Neural cell (in vitro differentiated cells): ENCODE results near the gene CNTNAP2. TPM values are rescaled to one million over a fixed set of nuclear protein-coding genes. Genes with fewer than 3 reads are reported as not detected.

Source experiments
- H2AFZ ChIP-seq: fragments of 200-600, 300-800 bp; sonication (generic), shearing (Covaris generic); 2 replicates; pipeline ENCODE4 v1.6.0; 2014; ENCODE audit warnings: low read depth, mild to moderate bottlenecking, antibody characterized with exemption, low read length, moderate library complexity
- H3F3A ChIP-seq: fragments of 200-600 bp; shearing (Covaris generic); 2 replicates; pipeline ENCODE4 v1.6.1; 2016; ENCODE audit warnings: mild to moderate bottlenecking, moderate library complexity, mixed read lengths, antibody characterized with exemption, low read length; ENCODE audit not compliant: insufficient read depth, poor library complexity, severe bottlenecking
- H3K27ac ChIP-seq: fragments of 200-600, 300-800 bp; sonication (generic), shearing (Covaris generic); 2 replicates; pipeline ENCODE4 v1.5.1; 2014; ENCODE audit warnings: mild to moderate bottlenecking, low read length, moderate library complexity
- H3K27me3 ChIP-seq: fragments of 300-800, 200-600 bp; sonication (generic), shearing (Covaris generic); 2 replicates; pipeline ENCODE4 v1.6.0; 2014; ENCODE audit warnings: mild to moderate bottlenecking, low read depth, low read length, moderate library complexity; ENCODE audit not compliant: insufficient read depth
- H3K36me3 ChIP-seq: fragments of 300-800, 200-600 bp; sonication (generic), shearing (Covaris generic); 2 replicates; pipeline ENCODE4 v1.5.1; 2014; ENCODE audit warnings: mild to moderate bottlenecking, antibody characterized with exemption, low read length, moderate library complexity; ENCODE audit not compliant: insufficient read depth
- H3K4me2 ChIP-seq: fragments of 300-800, 200-600 bp; sonication (generic), shearing (Covaris generic); 2 replicates; pipeline ENCODE4 v1.6.0; 2014; ENCODE audit warnings: mild to moderate bottlenecking, low read length
- H3K4me3 ChIP-seq: fragments of 300-800, 200-600 bp; sonication (generic), shearing (Covaris generic); 2 replicates; pipeline ENCODE4 v1.5.1; 2014; ENCODE audit warnings: mild to moderate bottlenecking, low read length, moderate library complexity
- H3K79me2 ChIP-seq: fragments of 200-600 bp; shearing (Covaris generic); replicated peaks from 2 replicates; pipeline ENCODE4 v1.6.0; 2014; ENCODE audit warnings: mild to moderate bottlenecking, low read length, moderate library complexity; ENCODE audit not compliant: insufficient read depth
- H3K9ac ChIP-seq: fragments of 300-800, 200-600 bp; sonication (generic), shearing (Covaris generic); 2 replicates; pipeline ENCODE4 v1.6.1; 2016; ENCODE audit warnings: mild to moderate bottlenecking, low read length, mixed read lengths
- H3K9me2 ChIP-seq: fragments of 200-600 bp; shearing (Covaris generic); 2 replicates; pipeline ENCODE4 v1.6.1; 2016; ENCODE audit warnings: mild to moderate bottlenecking, low read length, mixed read lengths; ENCODE audit not compliant: insufficient read depth
- H3K9me3 ChIP-seq: fragments of 200-600, 300-800 bp; sonication (generic), shearing (Covaris generic); 2 replicates; pipeline ENCODE4 v1.6.1; 2016; ENCODE audit warnings: mild to moderate bottlenecking, mixed run types, low read length, moderate library complexity, mixed read lengths
- H4K20me1 ChIP-seq: fragments of 200-600 bp; shearing (Covaris generic); 2 replicates; pipeline ENCODE4 v1.6.1; 2016; ENCODE audit warnings: mild to moderate bottlenecking, mixed run types; ENCODE audit not compliant: insufficient read depth
- CTCF ChIP-seq: fragments of 450-650 bp; IDR thresholded peaks from 2 replicates; pipeline ENCODE4 v1.5.1; 2014; ENCODE audit warnings: antibody characterized with exemption, mild to moderate bottlenecking, moderate library complexity; ENCODE audit not compliant: poor library complexity, severe bottlenecking
- EP300 ChIP-seq: fragments of 450-650 bp; conservative IDR thresholded peaks from 2 replicates; pipeline ENCODE4 v1.6.1; 2014; ENCODE audit warnings: antibody characterized with exemption, mild to moderate bottlenecking, moderate library complexity; ENCODE audit not compliant: poor library complexity, severe bottlenecking
- EZH2 ChIP-seq: fragments of 200-600, 300-800 bp; shearing (Covaris generic), sonication (generic); IDR thresholded peaks from 2 replicates; pipeline ENCODE4 v1.6.1; 2014; ENCODE audit warnings: antibody characterized with exemption, low read length, borderline replicate concordance, mild to moderate bottlenecking; ENCODE audit not compliant: insufficient read depth, poor library complexity, severe bottlenecking
- MXI1 ChIP-seq: fragments of 450-650 bp; conservative IDR thresholded peaks from 2 replicates; pipeline ENCODE4 v1.6.1; 2014; ENCODE audit warnings: antibody characterized with exemption, mild to moderate bottlenecking; ENCODE audit not compliant: poor library complexity, severe bottlenecking
- POLR2AphosphoS5 ChIP-seq: IDR thresholded peaks from 2 replicates; pipeline ENCODE4 v1.6.1; 2012
- RAD21 ChIP-seq: fragments of 450-650 bp; conservative IDR thresholded peaks from 2 replicates; pipeline ENCODE4 v1.6.1; 2014; ENCODE audit warnings: antibody characterized with exemption, mild to moderate bottlenecking, moderate library complexity
- REST ChIP-seq: IDR thresholded peaks from 2 replicates; pipeline ENCODE4 v1.6.1; 2012; ENCODE audit warnings: borderline replicate concordance
- SMC3 ChIP-seq: fragments of 450-650 bp; conservative IDR thresholded peaks from 2 replicates; pipeline ENCODE4 v1.6.1; 2014; ENCODE audit warnings: antibody characterized with exemption, mild to moderate bottlenecking, moderate library complexity; ENCODE audit not compliant: poor library complexity
- TAF1 ChIP-seq: IDR thresholded peaks from 2 replicates; pipeline ENCODE4 v1.6.1; 2012; ENCODE audit warnings: low read depth
- polyA plus RNA-seq: library from polyadenylated mRNA; depleted of rRNA; stranded (reverse); fragments of >200 nt; gene quantifications from 2 replicates; pipeline ENCODE4 v1.2.3, GENCODE V29; 2014

CNTNAP2 gene
- polyA plus RNA-seq, 1 donor from 2014 or later: 276 TPM

GRCh38 chr7:146262527-146262926 lies 145.9 kb downstream of the CNTNAP2 start:
- TF ChIP-seq POLR2AphosphoS5 (no peak), CTCF (no peak), RAD21 (no peak), REST (no peak), EZH2 (no peak), EP300 (no peak), SMC3 (no peak), TAF1 (no peak), MXI1 (no peak)
- no peak overlapping the region for H3K27ac ChIP-seq
- H3K9ac ChIP-seq: no peak overlapping the region
- no peaks in the 10 kb centered on the region for H3K79me2 ChIP-seq
- no peaks in the 10 kb centered on the region for H3F3A ChIP-seq
- no peaks in the 10 kb centered on the region for H4K20me1 ChIP-seq
- no peak overlapping the region for H2AFZ ChIP-seq
- H3K4me2 ChIP-seq: no peak overlapping the region
- H3K27me3 ChIP-seq: no peaks in the 10 kb centered on the region
- H3K36me3 ChIP-seq: no peaks in the 10 kb centered on the region
- no peak overlapping the region for H3K4me3 ChIP-seq
- no peaks in the 10 kb centered on the region for H3K9me3 ChIP-seq
- no peaks in the 10 kb centered on the region for H3K9me2 ChIP-seq

- Histone ChIP-seq H3K9me2 (no peaks in the 10 kb centered on the region), H3K9me3 (no peaks in the 10 kb centered on the region), H3K4me2 (no peak overlapping the region), H3K79me2 (no peaks in the 10 kb centered on the region), H2AFZ (no peak overlapping the region), H3K4me3 (no peak overlapping the region), H3K27me3 (no peaks in the 10 kb centered on the region), H3K9ac (no peak overlapping the region), H3F3A (no peaks in the 10 kb centered on the region), H3K27ac (no peak overlapping the region), H4K20me1 (no peaks in the 10 kb centered on the region), H3K36me3 (no peaks in the 10 kb centered on the region)
- TF ChIP-seq REST: no peak
- no peak for TF ChIP-seq RAD21
- TF ChIP-seq EP300: no peak
- no peak for TF ChIP-seq POLR2AphosphoS5
- no peak for TF ChIP-seq CTCF
- TF ChIP-seq EZH2: no peak
- no peak for TF ChIP-seq MXI1
- no peak for TF ChIP-seq SMC3
- TF ChIP-seq TAF1: no peak
These were observed 160.3 kb downstream of the CNTNAP2 start for GRCh38 chr7:146276888-146277287.
